ENCODE measurements around the gene ITPR2. TPM values are rescaled to one million over a fixed set of nuclear protein-coding genes. Genes with fewer than 3 reads are reported as not detected.

Gene ITPR2
- total and polyA plus RNA-seq, 4 donors = 11.7 to 93.3 (median 35.4) TPM

- H3K27me3 ChIP-seq (ENCODE audit: control insufficient read depth in 4 of 4, insufficient read depth in 4 of 4, low read length in 3 of 4) = no peaks in the 10 kb centered on the region
- H3K4me3 ChIP-seq (ENCODE audit: low read depth in 1 of 3, low read length in 3 of 3) = no peak overlapping the region
- no peaks in the 10 kb centered on the region for H3K36me3 ChIP-seq (ENCODE audit: control insufficient read depth in 4 of 4, insufficient read depth in 3 of 4, low read depth in 1 of 4, low read length in 3 of 4)
- H3K9ac ChIP-seq (ENCODE audit: low read depth in 1 of 2, low read length in 2 of 2) = no peak overlapping the region
- H3K9me3 ChIP-seq (ENCODE audit: control insufficient read depth in 4 of 4, low read length in 3 of 4) = no peaks in the 10 kb centered on the region
- H3K27ac ChIP-seq (ENCODE audit: low read depth in 1 of 2, low read length in 2 of 2) = no peak overlapping the region
- no peak for DNase-seq (ENCODE audit: low spot score)
- TF ChIP-seq HNF4G (IDR thresholded peaks at IDR 0.05) (peak; percentile 33), FOXA2 (IDR thresholded peaks at IDR 0.05) (no peak), JUND (IDR thresholded peaks at IDR 0.05) (peak in 1 of 2 donors; percentile 29), RXRA (IDR thresholded peaks at IDR 0.05) (peak; percentile 20 to 47), TAF1 (conservative IDR thresholded peaks at IDR 0.05) (no peak), NR2F2 (IDR thresholded peaks at IDR 0.05) (no peak), MAX (IDR thresholded peaks at IDR 0.05) (peak; percentile 51), FOXA1 (IDR thresholded peaks at IDR 0.05) (no peak), GABPA (IDR thresholded peaks at IDR 0.05 in 1 of 2, conservative IDR thresholded peaks at IDR 0.05 in 1 of 2) (no peak), RAD21 (IDR thresholded peaks at IDR 0.05) (peak; percentile 23 to 39), REST (IDR thresholded peaks at IDR 0.05) (no peak), EGR1 (IDR thresholded peaks at IDR 0.05; ENCODE audit: low read depth in 2 of 2) (no peak), SP1 (IDR thresholded peaks at IDR 0.05) (peak; percentile 76), ATF3 (IDR thresholded peaks at IDR 0.05) (no peak), HNF4A (conservative IDR thresholded peaks at IDR 0.05) (peak; percentile 77 to 79), YY1 (IDR thresholded peaks at IDR 0.05) (peak; percentile 31)
- TF ChIP-seq, protein P1, sequence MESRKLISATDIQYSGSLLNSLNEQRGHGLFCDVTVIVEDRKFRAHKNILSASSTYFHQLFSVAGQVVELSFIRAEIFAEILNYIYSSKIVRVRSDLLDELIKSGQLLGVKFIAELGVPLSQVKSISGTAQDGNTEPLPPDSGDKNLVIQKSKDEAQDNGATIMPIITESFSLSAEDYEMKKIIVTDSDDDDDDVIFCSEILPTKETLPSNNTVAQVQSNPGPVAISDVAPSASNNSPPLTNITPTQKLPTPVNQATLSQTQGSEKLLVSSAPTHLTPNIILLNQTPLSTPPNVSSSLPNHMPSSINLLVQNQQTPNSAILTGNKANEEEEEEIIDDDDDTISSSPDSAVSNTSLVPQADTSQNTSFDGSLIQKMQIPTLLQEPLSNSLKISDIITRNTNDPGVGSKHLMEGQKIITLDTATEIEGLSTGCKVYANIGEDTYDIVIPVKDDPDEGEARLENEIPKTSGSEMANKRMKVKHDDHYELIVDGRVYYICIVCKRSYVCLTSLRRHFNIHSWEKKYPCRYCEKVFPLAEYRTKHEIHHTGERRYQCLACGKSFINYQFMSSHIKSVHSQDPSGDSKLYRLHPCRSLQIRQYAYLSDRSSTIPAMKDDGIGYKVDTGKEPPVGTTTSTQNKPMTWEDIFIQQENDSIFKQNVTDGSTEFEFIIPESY (IDR thresholded peaks at IDR 0.05) = no peak
- TF ChIP-seq, protein P2, sequence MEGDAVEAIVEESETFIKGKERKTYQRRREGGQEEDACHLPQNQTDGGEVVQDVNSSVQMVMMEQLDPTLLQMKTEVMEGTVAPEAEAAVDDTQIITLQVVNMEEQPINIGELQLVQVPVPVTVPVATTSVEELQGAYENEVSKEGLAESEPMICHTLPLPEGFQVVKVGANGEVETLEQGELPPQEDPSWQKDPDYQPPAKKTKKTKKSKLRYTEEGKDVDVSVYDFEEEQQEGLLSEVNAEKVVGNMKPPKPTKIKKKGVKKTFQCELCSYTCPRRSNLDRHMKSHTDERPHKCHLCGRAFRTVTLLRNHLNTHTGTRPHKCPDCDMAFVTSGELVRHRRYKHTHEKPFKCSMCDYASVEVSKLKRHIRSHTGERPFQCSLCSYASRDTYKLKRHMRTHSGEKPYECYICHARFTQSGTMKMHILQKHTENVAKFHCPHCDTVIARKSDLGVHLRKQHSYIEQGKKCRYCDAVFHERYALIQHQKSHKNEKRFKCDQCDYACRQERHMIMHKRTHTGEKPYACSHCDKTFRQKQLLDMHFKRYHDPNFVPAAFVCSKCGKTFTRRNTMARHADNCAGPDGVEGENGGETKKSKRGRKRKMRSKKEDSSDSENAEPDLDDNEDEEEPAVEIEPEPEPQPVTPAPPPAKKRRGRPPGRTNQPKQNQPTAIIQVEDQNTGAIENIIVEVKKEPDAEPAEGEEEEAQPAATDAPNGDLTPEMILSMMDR (IDR thresholded peaks at IDR 0.05; ENCODE audit: low read depth, low read length, missing input control) = no peak
- 22% methylated on average over 6 of the region's 6 CpGs for WGBS
- peaks cover 0 to 10% (median 8%) of the 10 kb centered on the region in 4 donors for H3K4me1 ChIP-seq (ENCODE audit: control insufficient read depth in 4 of 4, insufficient read depth in 4 of 4, low read length in 3 of 4)
Measured at GRCh38 chr12:26878661-26879119, 45.7 kb upstream of the ITPR2 start.
